A204.1 (cell line): ENCODE data around the gene CYB5D1.

Experiments
- FAIRE-seq: peaks from 2 replicates; lab custom pipeline; 2012; peaks lifted over from hg19 to GRCh38; lab: Jason Lieb, UNC

The CYB5D1 gene

GRCh38 chr17:7886227-7887037, 28.6 kb downstream of the CYB5D1 start:
- no peak for FAIRE-seq

DNA sequence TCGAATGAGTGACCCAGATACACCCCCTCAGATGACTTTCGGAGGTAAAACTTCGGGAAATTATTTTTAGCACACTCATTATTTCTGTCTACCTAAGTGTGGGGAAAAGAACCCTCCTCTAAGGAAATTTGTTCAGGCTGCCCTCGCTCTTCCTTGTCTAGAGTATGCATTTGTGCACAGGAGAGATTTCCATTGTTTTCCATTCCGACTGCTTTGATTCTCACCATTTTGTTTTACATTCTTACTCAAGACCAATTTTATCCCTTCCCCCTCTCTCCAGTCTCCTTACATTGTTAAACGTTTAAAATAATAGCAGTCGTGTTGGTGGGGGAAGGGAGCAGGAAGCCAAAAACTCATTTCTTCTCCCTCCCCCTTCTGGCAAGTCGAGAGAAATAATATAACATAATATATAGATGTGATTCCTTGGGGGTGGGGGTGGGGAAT, 29.3 kb downstream of the CYB5D1 start:
- no peak for FAIRE-seq

- FAIRE-seq, result peak; percentile 99
These were observed 29.8 kb downstream of the CYB5D1 start for GRCh38 chr17:7887482-7888183.

DNA sequence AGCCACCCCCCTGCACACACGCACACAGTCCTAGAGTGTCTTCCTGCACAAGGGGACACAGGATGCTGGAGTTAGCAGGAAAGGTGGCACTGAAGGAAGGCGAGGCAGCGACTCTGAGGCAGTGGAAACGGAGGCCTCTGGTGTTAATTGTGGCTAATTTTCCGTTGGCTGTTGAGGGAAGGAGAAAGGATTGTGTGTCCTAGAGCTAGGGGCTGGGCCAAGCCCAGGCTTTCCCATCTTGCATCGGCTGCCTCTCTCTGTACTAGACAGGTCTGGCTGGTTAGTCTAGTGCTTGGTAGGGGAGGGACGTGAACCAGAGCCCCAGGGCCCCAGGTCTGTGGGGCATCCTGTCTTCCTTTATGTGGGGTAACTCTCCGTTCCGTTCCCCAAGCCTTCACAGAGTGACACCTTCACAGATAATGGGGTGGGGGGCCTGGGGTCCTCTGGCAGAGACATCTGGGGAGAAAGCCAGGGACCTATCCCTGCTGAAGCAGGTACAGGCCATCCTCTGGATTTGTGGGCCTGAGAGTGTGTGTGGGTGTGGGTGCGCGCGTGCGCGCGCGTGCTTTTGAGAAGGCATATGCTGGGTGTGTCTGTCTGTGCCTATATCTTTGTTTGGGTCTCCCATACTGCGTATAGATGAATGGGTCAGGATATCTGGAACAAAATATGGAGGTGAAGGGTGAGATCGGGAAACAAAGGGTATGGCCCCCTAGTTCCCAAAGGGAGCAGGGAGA, 30.5 kb downstream of the CYB5D1 start, which contains the start of gene CHD3:
CHD3 (plus strand) TSS at position 606 of the 737 bp plus-strand sequence. CDS start 212 bp downstream, outside the sequence.
- FAIRE-seq, result no peak

- FAIRE-seq, result no peak
These were observed 31.6 kb downstream of the CYB5D1 start for GRCh38 chr17:7889166-7889955.

GRCh38 chr17:7893187-7893880, 35.5 kb downstream of the CYB5D1 start:
- FAIRE-seq, result no peak

DNA sequence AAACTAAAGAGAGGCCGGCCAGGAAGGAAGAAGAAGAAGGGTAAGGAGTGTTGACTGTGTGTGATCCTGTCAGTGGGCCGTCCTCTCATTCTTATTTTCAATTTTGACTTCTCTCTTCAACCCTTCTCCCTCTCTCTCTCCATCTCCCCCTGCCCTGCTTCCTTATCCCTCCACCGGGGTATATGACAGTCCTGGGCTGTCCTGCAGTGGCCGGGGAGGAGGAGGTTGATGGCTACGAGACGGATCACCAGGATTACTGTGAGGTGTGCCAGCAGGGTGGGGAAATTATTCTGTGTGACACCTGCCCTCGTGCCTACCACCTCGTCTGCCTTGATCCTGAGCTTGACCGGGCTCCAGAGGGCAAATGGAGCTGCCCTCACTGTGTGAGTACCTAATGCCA, 36.4 kb downstream of the CYB5D1 start:
- FAIRE-seq, result no peak

DNA sequence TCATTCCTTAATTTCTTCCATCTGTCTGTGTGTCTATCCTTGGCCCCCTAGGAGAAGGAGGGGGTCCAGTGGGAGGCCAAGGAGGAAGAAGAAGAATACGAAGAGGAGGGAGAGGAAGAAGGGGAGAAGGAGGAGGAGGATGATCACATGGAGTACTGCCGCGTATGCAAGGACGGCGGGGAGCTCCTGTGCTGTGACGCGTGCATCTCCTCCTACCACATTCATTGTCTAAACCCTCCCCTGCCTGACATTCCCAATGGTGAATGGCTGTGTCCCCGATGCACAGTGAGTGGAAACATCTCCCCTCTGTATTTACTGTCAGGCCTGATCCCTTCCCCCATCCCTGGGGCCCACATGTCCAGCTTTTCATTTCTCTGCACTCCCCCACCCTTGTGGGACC, 37.1 kb downstream of the CYB5D1 start:
- FAIRE-seq, result no peak

DNA sequence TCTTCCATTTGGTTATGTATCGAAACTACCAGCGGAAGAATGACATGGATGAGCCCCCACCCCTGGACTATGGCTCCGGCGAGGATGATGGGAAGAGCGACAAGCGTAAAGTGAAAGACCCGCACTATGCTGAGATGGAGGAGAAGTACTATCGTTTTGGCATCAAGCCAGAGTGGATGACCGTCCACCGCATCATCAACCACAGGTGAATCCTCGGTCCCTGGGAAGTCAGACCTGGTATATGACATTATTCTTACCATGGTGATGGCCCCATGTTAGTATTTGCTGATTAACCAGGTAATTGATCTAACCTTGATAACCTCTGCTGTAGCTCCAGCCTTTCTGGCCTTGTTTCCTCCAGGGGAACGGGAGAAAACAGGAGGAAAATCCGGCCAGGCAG, 39.3 kb downstream of the CYB5D1 start:
- no peak for FAIRE-seq

- peak; percentile 3 for FAIRE-seq
These were observed 40.0 kb downstream of the CYB5D1 start for GRCh38 chr17:7897773-7898172.

- no peak for FAIRE-seq
These were observed 45.6 kb downstream of the CYB5D1 start for GRCh38 chr17:7903154-7904103.

- no peak for FAIRE-seq
These were observed 51.3 kb downstream of the CYB5D1 start for GRCh38 chr17:7909089-7909488.

GRCh38 chr17:7910281-7910680, 52.5 kb downstream of the CYB5D1 start:
- FAIRE-seq, result no peak

GRCh38 chr17:7910711-7911110, 52.9 kb downstream of the CYB5D1 start:
- no peak for FAIRE-seq

DNA sequence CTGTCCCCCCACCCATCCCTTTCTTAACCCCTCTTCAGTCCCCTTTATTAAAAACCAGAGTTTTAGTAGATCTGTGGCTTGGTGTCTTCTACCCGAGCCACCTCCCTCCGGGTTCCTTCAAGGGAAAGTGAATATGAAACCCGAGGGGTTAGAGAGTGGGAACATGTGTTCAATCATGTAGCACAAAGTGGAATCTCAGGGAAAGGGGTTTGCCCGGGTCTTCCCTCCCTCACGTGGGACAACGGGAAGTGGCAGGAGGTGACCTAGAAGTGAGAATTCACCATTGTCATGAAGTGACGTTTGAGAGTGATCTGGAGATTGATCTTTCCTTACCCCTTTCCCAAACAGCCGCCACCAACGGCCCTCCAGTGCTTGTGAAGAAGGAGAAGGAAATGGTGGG, 53.3 kb downstream of the CYB5D1 start:
- no peak for FAIRE-seq
